ENCODE data around the gene IZUMO1. TPM values are rescaled to one million over a fixed set of nuclear protein-coding genes. Genes with fewer than 3 reads are reported as not detected.

Gene IZUMO1
- total and polyA plus RNA-seq, 12 donors = 0.59 to 2.9 (median 1.2) TPM; not detected in 3

- no peaks in the 10 kb centered on the region for H3K36me3 ChIP-seq (replicated peaks in 1 of 2)
- TF ChIP-seq CTCF (IDR thresholded peaks at IDR 0.05) = no peak
- TF ChIP-seq POLR2A (IDR thresholded peaks at IDR 0.05) = no peak
- no peaks in the 10 kb centered on the region for H3K27me3 ChIP-seq
- no peak for DNase-seq
- H3K4me1 ChIP-seq (replicated peaks in 1 of 2) = peaks cover 14 to 25% of the 10 kb centered on the region in 2 donors
- no peaks in the 10 kb centered on the region for H3K9me3 ChIP-seq (replicated peaks in 1 of 3)
- H3K4me3 ChIP-seq = no peak overlapping the region
- intact Hi-C loops (cut with DNase I) = no loop called here
- 65 to 92% (median 78%) methylated on average over 4 of the region's 4 CpGs for WGBS, 4 donors
- no peak overlapping the region for H3K27ac ChIP-seq
Observed at GRCh38 chr19:48711106-48711662, 35.5 kb downstream of the IZUMO1 start.

GRCh38 chr19:48708471-48708870 is 38.2 kb downstream of the IZUMO1 start:
- Histone ChIP-seq H3K36me3 (replicated peaks in 1 of 2) (no peaks in the 10 kb centered on the region), H3K9me3 (replicated peaks in 1 of 3) (no peaks in the 10 kb centered on the region), H3K4me1 (replicated peaks in 1 of 2) (peaks cover 5 to 7% of the 10 kb centered on the region in 2 donors), H3K27me3 (no peaks in the 10 kb centered on the region), H3K4me3 (no peak overlapping the region), H3K27ac (no peak overlapping the region)
- WGBS, 4 donors = 30 to 38% (median 38%) methylated on average over 11 of the region's 11 CpGs
- intact Hi-C loops (cut with DNase I) = no loop called here
- TF ChIP-seq CTCF (IDR thresholded peaks at IDR 0.05) = no peak
- TF ChIP-seq POLR2A (IDR thresholded peaks at IDR 0.05) = no peak
- DNase-seq = no peak

GRCh38 chr19:48705431-48705830 is 41.3 kb downstream of the IZUMO1 start:
- 39 to 89% (median 70%) methylated on average over 2 of the region's 2 CpGs for WGBS, 4 donors
- Histone ChIP-seq H3K27me3 (no peaks in the 10 kb centered on the region), H3K36me3 (replicated peaks in 1 of 2) (no peaks in the 10 kb centered on the region), H3K4me1 (replicated peaks in 1 of 2) (no peaks in the 10 kb centered on the region), H3K9me3 (replicated peaks in 1 of 3) (no peaks in the 10 kb centered on the region), H3K27ac (no peak overlapping the region), H3K4me3 (no peak overlapping the region)
- no peak for DNase-seq
- no peak for TF ChIP-seq POLR2A (IDR thresholded peaks at IDR 0.05)
- intact Hi-C loops (cut with DNase I) = no loop called here

- Histone ChIP-seq H3K36me3 (replicated peaks in 1 of 2) (no peaks in the 10 kb centered on the region), H3K27me3 (no peaks in the 10 kb centered on the region), H3K9me3 (replicated peaks in 1 of 3) (no peaks in the 10 kb centered on the region), H3K4me1 (replicated peaks in 1 of 2) (no peaks in the 10 kb centered on the region), H3K4me3 (no peak overlapping the region), H3K27ac (no peak overlapping the region)
- TF ChIP-seq CTCF (IDR thresholded peaks at IDR 0.05) = no peak
- no peak for TF ChIP-seq POLR2A (IDR thresholded peaks at IDR 0.05)
- DNase-seq = no peak
- intact Hi-C loops (cut with DNase I) = no loop called here
- WGBS, 4 donors = 90 to 96% (median 93%) methylated on average over 7 to 23 of the region's 23 CpGs
Observed at GRCh38 chr19:48703316-48703715, 43.4 kb downstream of the IZUMO1 start.

GRCh38 chr19:48702701-48703100 is 44.0 kb downstream of the IZUMO1 start:
- H3K4me3 ChIP-seq = no peak overlapping the region
- 92 to 95% (median 93%) methylated on average over 13 of the region's 13 CpGs for WGBS, 4 donors
- TF ChIP-seq CTCF (IDR thresholded peaks at IDR 0.05) = no peak
- TF ChIP-seq POLR2A (IDR thresholded peaks at IDR 0.05) = no peak
- no peaks in the 10 kb centered on the region for H3K36me3 ChIP-seq (replicated peaks in 1 of 2)
- no peak overlapping the region for H3K27ac ChIP-seq
- H3K4me1 ChIP-seq (replicated peaks in 1 of 2) = no peaks in the 10 kb centered on the region
- intact Hi-C loops (cut with DNase I) = no loop called here
- no peak for DNase-seq
- no peaks in the 10 kb centered on the region for H3K9me3 ChIP-seq (replicated peaks in 1 of 3)
- no peaks in the 10 kb centered on the region for H3K27me3 ChIP-seq
